ENCODE data around the gene CELF2. TPM values are rescaled to one million over a fixed set of nuclear protein-coding genes. Genes with fewer than 3 reads are reported as not detected.

CELF2 gene
- total RNA-seq, 2 experiments from 2014 or later: 179 to 182 TPM

DNA sequence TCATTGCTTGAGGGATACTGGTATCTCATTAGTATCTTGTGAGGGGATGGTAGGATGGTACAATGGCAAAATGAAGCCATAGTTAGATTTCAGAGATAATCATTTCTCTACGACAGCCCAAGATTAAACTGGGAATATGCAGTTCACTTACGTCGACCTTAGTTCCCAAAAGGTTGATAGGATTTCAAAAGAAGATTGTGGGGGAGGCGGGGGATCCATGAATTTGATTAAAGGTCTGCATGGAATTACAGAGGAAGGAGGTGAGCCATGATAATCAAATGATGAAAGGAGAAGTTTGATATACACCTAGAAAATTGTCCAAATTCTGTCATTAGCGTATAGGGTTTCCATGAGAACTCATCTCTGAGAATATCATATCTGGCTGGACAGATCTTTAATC, 206.6 kb downstream of the CELF2 start:
- ATAC-seq (no peak), DNase-seq (no peak)
- no peaks in the 10 kb centered on the region for H3K9me3 Mint-ChIP-seq (ENCODE audit: insufficient read depth)
- POLR2A ChIA-PET: interaction anchor here (1.5 to 3.7 kb wide), 2 partner anchors 45 to 54 kb away, joined by 4 to 28 read pairs; no protein-coding TSS in a partner anchor
- H3K4me3 Mint-ChIP-seq: no peak overlapping the region
- no peaks in the 10 kb centered on the region for H3K27me3 Mint-ChIP-seq (ENCODE audit: low read depth)
- H3K36me3 Mint-ChIP-seq (ENCODE audit: low read depth): peaks cover 90% of the 10 kb centered on the region
- H3K27ac Mint-ChIP-seq: peak overlapping the region; percentile 92
- CTCF ChIA-PET: interaction anchor here (0.7 to 3.0 kb wide), 3 partner anchors 11 to 60 kb away, joined by 4 to 16 read pairs (median 5); no protein-coding TSS in a partner anchor
- peaks cover 93% of the 10 kb centered on the region for H3K4me1 Mint-ChIP-seq (ENCODE audit: low read depth)

DNA sequence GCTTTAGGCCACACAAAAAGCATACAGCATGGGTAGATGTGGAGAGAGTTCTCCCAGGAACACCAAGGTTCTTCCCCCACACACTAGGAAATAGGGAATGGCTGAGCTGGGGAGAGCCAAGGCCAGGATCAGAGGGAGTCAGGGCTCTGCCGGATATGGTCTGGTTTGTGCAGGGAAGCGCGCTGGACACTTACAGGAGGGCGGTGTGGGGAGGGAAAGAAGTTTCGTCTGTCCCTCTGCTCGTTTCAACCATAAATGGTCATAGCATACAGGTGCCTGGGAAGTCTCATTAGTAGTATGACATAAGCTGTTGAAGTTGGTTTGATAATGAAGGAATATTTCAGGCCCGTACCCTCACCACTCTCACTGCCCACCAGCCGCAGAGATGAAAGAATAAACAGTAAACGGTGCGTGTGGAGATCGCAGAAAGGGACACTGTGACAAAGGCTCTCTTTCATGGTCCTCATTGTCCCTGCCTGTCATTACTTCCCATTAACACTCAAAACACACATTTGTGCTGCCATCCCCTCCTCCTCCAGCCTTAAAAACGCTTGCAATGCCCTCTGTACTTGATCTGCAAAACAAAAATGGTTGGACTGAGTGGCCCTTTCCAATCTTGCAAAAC, 207.2 kb downstream of the CELF2 start:
- DNase-seq: no peak
- POLR2A ChIA-PET: interaction anchor here (1.3 to 3.7 kb wide), 5 partner anchors 9 to 61 kb away, joined by 3 to 28 read pairs (median 16); no protein-coding TSS in a partner anchor
- Mint-ChIP-seq H3K4me1 (ENCODE audit: low read depth) (peaks cover 93% of the 10 kb centered on the region), H3K4me3 (no peak overlapping the region), H3K36me3 (ENCODE audit: low read depth) (peaks cover 88% of the 10 kb centered on the region), H3K27ac (peak overlapping the region; percentile 92), H3K27me3 (ENCODE audit: low read depth) (no peaks in the 10 kb centered on the region), H3K9me3 (ENCODE audit: insufficient read depth) (no peaks in the 10 kb centered on the region)
- CTCF ChIA-PET: interaction anchor here (0.7 to 3.0 kb wide), 6 partner anchors 11 to 61 kb away, joined by 3 to 16 read pairs (median 4); no protein-coding TSS in a partner anchor
- no peak for ATAC-seq

DNA sequence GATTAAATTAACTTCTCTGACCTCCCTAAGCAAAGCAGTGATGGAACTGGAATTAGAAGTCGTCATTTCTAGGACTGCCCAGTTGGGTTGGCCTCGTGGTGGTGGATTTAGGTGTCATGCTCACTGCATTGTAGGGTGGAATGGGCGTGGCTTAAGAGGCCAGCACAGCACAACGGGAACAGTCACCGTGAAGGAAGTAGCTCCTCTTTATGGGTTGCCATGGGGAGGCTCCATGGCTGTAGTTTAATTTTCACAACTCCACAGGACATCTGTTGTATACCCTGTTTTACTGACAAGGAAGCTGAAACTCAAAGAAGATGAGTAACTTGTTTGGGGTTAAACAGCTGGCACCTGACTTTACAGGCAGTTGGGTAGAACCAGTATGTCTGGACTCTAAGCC, 208.3 kb downstream of the CELF2 start:
- ChIA-PET CTCF (interaction anchor here (0.7 to 3.0 kb wide), 11 partner anchors 9 to 112 kb away, joined by 3 to 16 read pairs (median 4); no protein-coding TSS in a partner anchor), POLR2A (interaction anchor here (0.9 to 3.7 kb wide), 11 partner anchors 8 to 81 kb away, joined by 3 to 28 read pairs (median 5); no protein-coding TSS in a partner anchor)
- ATAC-seq: peak; percentile 77
- H3K4me1 Mint-ChIP-seq (ENCODE audit: low read depth): peaks cover 95% of the 10 kb centered on the region
- H3K36me3 Mint-ChIP-seq (ENCODE audit: low read depth): peaks cover 89% of the 10 kb centered on the region
- peak; percentile 71 for DNase-seq
- H3K27me3 Mint-ChIP-seq (ENCODE audit: low read depth): no peaks in the 10 kb centered on the region
- peak overlapping the region; percentile 92 for H3K27ac Mint-ChIP-seq
- H3K4me3 Mint-ChIP-seq: no peak overlapping the region
- H3K9me3 Mint-ChIP-seq (ENCODE audit: insufficient read depth): no peaks in the 10 kb centered on the region

DNA sequence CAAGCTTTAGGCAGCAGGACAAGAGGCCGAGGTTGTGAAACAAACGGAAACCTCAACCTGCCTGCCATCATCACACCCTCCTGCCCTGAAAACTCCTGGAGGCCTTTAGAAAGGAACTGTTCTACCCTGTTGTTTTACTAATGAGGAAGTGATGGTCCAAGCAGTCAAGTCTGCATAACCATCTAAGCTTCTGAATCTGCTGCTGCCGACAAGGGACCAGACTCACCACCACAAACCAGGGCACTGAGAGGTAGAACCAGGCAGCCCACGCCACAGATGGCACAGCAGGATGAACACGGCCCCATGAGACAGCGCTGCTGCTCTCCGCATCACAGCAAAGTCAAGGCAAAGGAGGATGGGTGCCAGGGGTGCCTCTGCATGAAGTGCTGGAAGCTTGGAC, 209.4 kb downstream of the CELF2 start:
- peak; percentile 25 for ATAC-seq

DNA sequence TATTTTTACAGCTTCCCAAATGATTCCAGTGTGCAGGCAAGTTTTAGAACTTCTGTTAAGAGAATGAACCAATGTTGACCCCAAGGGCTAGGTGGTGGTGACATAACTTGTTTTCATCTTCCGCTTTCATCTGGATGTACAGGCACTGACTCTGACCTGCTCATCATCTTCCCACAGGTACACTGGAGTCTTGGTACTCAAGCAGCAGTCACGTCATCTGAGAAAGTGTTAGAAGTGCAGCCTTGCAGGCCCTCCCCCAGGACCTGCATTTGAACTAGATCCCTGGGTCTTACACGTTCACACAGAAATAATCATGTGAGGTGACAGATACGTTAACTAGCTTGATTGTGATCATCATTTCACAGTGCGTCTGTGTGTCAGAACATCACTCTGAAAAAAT, 212.2 kb downstream of the CELF2 start:
- H3K36me3 Mint-ChIP-seq (ENCODE audit: low read depth): peaks cover 88% of the 10 kb centered on the region
- CTCF ChIA-PET: interaction anchor here (3.1 kb wide), 1 partner anchor 13 kb away, joined by 10 read pairs; no protein-coding TSS in a partner anchor

More for the DNA sequence above, 209.4 kb downstream of the CELF2 start:
- ChIA-PET POLR2A (interaction anchor here (1.0 to 3.7 kb wide), 8 partner anchors 9 to 82 kb away, joined by 3 to 28 read pairs (median 6); no protein-coding TSS in a partner anchor), CTCF (interaction anchor here (1.1 to 3.1 kb wide), 6 partner anchors 9 to 114 kb away, joined by 3 to 16 read pairs (median 6); no protein-coding TSS in a partner anchor)
- H3K9me3 Mint-ChIP-seq (ENCODE audit: insufficient read depth): no peaks in the 10 kb centered on the region
- H3K27ac Mint-ChIP-seq: peak overlapping the region; percentile 92
- DNase-seq: no peak
- no peaks in the 10 kb centered on the region for H3K27me3 Mint-ChIP-seq (ENCODE audit: low read depth)
- H3K4me3 Mint-ChIP-seq: peak overlapping the region; percentile 43
- peaks cover 86% of the 10 kb centered on the region for H3K36me3 Mint-ChIP-seq (ENCODE audit: low read depth)
- H3K4me1 Mint-ChIP-seq (ENCODE audit: low read depth): peaks cover 91% of the 10 kb centered on the region

DNA sequence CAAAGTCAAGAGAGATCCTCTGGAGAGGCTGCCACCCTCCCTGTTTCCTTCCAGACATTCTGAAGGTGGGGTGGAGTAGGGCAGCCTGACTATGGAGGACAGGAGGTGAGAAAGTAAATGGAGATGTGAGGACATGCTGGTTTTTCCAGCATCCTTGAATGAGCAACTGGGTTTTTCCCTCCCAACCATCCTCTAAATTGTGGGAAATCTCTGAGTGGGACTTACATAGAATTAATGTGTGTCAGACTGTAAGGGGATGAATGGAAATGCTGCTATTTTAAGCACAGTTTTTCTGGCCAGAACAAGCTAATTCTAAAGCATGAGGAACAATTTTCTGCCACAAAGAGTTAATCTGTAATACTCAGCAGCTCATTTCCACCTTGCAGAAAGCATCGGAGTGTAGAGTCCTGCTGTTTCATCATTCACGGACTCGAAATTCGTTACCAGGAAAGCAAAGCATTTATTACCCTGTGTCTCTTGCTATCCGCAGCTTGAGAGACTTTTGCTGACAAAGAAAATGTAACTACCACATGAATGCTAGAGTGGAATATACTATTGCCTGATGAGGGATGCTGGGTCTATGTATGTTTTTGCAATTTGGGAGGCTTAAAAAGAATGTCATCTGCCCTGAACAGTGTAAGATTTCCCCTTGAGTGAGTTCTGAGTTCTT, 213.0 kb downstream of the CELF2 start:
- no peak overlapping the region for H3K4me3 Mint-ChIP-seq
- peaks cover 93% of the 10 kb centered on the region for H3K4me1 Mint-ChIP-seq (ENCODE audit: low read depth)
- H3K27me3 Mint-ChIP-seq (ENCODE audit: low read depth): no peaks in the 10 kb centered on the region
- no peak for ATAC-seq
- H3K9me3 Mint-ChIP-seq (ENCODE audit: insufficient read depth): no peaks in the 10 kb centered on the region
- CTCF ChIA-PET: interaction anchor here (0.9 to 1.4 kb wide), 2 partner anchors 10 to 12 kb away, joined by 3 to 4 read pairs; no protein-coding TSS in a partner anchor
- H3K36me3 Mint-ChIP-seq (ENCODE audit: low read depth): peaks cover 88% of the 10 kb centered on the region
- no peak for DNase-seq
- POLR2A ChIA-PET: no interaction called here
- H3K27ac Mint-ChIP-seq: peak overlapping the region; percentile 35

More for the DNA sequence above, 212.2 kb downstream of the CELF2 start:
- Mint-ChIP-seq H3K27me3 (ENCODE audit: low read depth) (no peaks in the 10 kb centered on the region), H3K4me1 (ENCODE audit: low read depth) (peaks cover 93% of the 10 kb centered on the region), H3K9me3 (ENCODE audit: insufficient read depth) (no peaks in the 10 kb centered on the region), H3K4me3 (no peak overlapping the region), H3K27ac (peak overlapping the region; percentile 37)
- POLR2A ChIA-PET: interaction anchor here (1.3 kb wide), 1 partner anchor 64 kb away, joined by 4 read pairs; no protein-coding TSS in a partner anchor
- DNase-seq: no peak
- ATAC-seq: no peak

DNA sequence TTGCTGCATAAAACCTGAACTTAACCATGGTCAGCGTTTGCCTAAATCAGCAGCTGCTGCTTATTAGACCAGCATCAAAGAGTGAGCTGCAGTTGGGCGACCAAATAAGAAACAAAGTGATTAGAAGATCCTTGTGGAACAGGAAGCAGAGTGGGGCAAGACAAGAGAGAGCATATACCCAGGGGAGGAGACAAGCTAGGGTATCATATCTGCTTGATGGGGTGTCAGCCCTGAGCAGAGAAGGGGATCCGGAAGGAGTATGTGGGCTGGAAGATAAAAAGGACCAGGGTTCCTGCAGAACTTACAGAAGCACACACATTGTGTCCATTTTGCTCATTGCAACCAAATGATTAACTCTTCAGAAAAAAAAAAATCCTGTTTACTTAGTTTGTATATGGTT, 213.6 kb downstream of the CELF2 start:
- Mint-ChIP-seq H3K4me1 (ENCODE audit: low read depth) (peaks cover 93% of the 10 kb centered on the region), H3K9me3 (ENCODE audit: insufficient read depth) (no peaks in the 10 kb centered on the region), H3K27me3 (ENCODE audit: low read depth) (no peaks in the 10 kb centered on the region), H3K4me3 (no peak overlapping the region), H3K36me3 (ENCODE audit: low read depth) (peaks cover 87% of the 10 kb centered on the region), H3K27ac (peak overlapping the region; percentile 35)
- ATAC-seq: no peak
- no peak for DNase-seq
- POLR2A ChIA-PET: no interaction called here
- CTCF ChIA-PET: interaction anchor here (0.9 to 1.4 kb wide), 2 partner anchors 9 to 12 kb away, joined by 3 to 4 read pairs; no protein-coding TSS in a partner anchor

DNA sequence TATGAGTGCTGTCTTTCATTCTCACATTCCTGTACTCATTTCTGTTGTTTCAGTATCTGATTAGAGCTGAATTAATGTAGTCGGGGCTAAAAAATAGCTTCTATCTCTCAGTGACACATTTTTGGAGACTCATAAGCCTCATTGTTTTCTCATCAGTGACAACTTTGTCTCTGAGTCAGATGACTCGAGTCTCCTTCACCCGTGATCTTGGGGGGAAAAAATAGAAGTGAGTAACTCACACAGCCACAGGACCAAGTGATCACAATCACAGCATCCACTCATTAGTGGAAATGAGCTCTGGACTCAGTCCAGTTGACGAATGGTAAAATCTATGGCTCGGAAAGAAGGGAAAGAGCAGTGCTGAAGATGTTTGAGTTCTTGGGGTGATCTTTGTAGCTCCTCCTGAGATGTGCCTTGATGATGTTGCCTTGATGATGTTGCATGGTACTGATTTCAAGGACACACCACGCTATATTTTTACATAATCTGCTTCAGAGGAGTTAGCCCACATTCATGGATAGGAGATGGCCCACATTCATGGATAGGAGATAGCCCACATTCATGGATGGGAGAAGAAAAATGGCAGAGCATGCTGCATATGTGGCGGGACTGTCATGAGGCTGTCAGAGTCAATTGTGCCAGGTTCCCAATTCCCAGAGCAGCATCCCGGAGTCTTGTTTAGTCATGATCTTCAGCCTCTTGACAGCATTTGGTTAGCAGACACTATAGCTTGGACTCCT, 214.7 kb downstream of the CELF2 start:
- H3K4me3 Mint-ChIP-seq: no peak overlapping the region
- no peaks in the 10 kb centered on the region for H3K9me3 Mint-ChIP-seq (ENCODE audit: insufficient read depth)
- ChIA-PET POLR2A (interaction anchor here (0.6 to 1.4 kb wide), 4 partner anchors 32 to 67 kb away, joined by 3 read pairs; no protein-coding TSS in a partner anchor), CTCF (interaction anchor here (0.9 to 1.8 kb wide), 2 partner anchors 13 to 16 kb away, joined by 3 to 4 read pairs; no protein-coding TSS in a partner anchor)
- DNase-seq (no peak), ATAC-seq (no peak)
- H3K36me3 Mint-ChIP-seq (ENCODE audit: low read depth): peaks cover 87% of the 10 kb centered on the region
- H3K27me3 Mint-ChIP-seq (ENCODE audit: low read depth): no peaks in the 10 kb centered on the region
- H3K4me1 Mint-ChIP-seq (ENCODE audit: low read depth): peaks cover 93% of the 10 kb centered on the region
- peak overlapping the region; percentile 30 for H3K27ac Mint-ChIP-seq

DNA sequence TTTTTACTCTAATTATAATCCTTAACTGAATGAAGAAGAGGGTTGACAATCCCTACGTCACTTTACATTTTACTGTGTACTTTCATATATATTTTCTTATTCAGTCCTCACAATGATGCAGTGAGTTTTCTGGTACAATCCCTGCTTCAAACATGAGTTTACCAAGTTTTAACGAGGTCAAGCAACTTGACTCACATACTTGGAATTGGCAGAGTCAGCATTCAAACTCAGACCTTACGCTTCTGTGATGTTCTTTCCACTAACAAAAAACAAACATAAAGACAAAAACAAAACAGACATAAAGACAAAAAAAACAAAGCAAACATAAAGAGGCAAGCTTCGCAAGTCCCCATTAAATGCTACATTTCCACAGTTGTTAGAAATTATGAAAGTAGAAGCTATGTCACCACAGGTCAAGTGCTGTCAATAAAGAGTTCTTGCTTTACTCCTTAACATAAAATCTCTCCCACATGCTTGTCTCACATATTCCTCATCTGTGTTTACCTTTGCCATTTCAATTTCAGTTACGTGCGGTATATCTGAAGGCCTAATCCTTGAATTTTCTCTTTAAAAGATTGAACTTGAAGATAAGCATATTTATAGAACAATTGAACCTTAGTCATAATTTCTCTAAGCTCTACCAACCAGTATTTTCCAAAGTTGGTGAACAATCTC, 217.3 kb downstream of the CELF2 start:
- ATAC-seq (no peak), DNase-seq (no peak)
- POLR2A ChIA-PET: interaction anchor here (0.6 to 2.7 kb wide), 6 partner anchors 9 to 333 kb away, joined by 3 to 20 read pairs (median 4); no protein-coding TSS in a partner anchor
- H3K9me3 Mint-ChIP-seq (ENCODE audit: insufficient read depth): no peaks in the 10 kb centered on the region
- no peaks in the 10 kb centered on the region for H3K27me3 Mint-ChIP-seq (ENCODE audit: low read depth)
- H3K4me1 Mint-ChIP-seq (ENCODE audit: low read depth): peaks cover 88% of the 10 kb centered on the region
- CTCF ChIA-PET: interaction anchor here (1.1 to 2.7 kb wide), 5 partner anchors 9 to 121 kb away, joined by 3 to 16 read pairs (median 8); no protein-coding TSS in a partner anchor
- H3K36me3 Mint-ChIP-seq (ENCODE audit: low read depth): peaks cover 82% of the 10 kb centered on the region
- H3K4me3 Mint-ChIP-seq: no peak overlapping the region
- H3K27ac Mint-ChIP-seq: peak overlapping the region; percentile 16

DNA sequence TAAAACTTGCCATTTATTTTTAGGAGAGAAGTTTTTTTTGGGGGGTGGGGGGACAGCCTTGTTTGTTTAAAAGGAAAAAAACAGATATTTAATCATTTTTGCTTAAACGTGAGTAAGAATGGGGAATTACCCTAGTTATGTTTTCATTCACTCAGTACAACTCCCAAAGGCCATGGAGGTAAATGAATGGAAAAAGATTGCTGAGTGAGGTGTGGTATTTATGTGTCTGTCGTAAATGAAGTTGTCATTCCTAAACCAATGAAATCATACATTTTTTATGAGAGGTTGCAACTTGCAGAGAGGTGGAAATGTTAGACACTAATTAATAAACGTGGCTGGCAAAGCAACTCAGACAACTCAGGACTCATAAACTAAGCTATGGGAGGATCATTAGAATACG, 218.1 kb downstream of the CELF2 start:
- Mint-ChIP-seq H3K36me3 (ENCODE audit: low read depth) (peaks cover 81% of the 10 kb centered on the region), H3K9me3 (ENCODE audit: insufficient read depth) (no peaks in the 10 kb centered on the region), H3K27me3 (ENCODE audit: low read depth) (no peaks in the 10 kb centered on the region), H3K4me1 (ENCODE audit: low read depth) (peaks cover 88% of the 10 kb centered on the region), H3K4me3 (peak overlapping the region; percentile 26), H3K27ac (peak overlapping the region; percentile 43)
- ATAC-seq (peak; percentile 23), DNase-seq (no peak)
- POLR2A ChIA-PET: interaction anchor here (0.6 to 2.7 kb wide), 10 partner anchors 9 to 334 kb away, joined by 3 to 20 read pairs (median 4); no protein-coding TSS in a partner anchor
- CTCF ChIA-PET: interaction anchor here (1.0 to 2.7 kb wide), 9 partner anchors 10 to 122 kb away, joined by 3 to 16 read pairs (median 4); no protein-coding TSS in a partner anchor
